ENCODE measurements around the gene ZFP62. TPM values are rescaled to one million over a fixed set of nuclear protein-coding genes. Genes with fewer than 3 reads are reported as not detected.

The ZFP62 gene
- total and polyA plus RNA-seq, 2 of the 4 experiments (the other 2 are of a cell fraction) = 8.2 to 20.3 TPM

- H3K36me3 ChIP-seq (ENCODE audit: control insufficient read depth, insufficient read depth, low read length) = peaks cover 7% of the 10 kb centered on the region; the same call in 1 of the 2 replicates
- dilution Hi-C loops (cut with HindIII; ENCODE audit: low sequenced_read_pairs, unreplicated experiment) = no loop called here
- ChIA-PET CTCF (no interaction called here), POLR2A (ENCODE audit: unreplicated experiment) (interaction anchor here (0.6 to 1.0 kb wide), 6 partner anchors 8 to 503 kb away, joined by 3 to 5 read pairs (median 4); no protein-coding TSS in a partner anchor)
- H4K8ac ChIP-seq (ENCODE audit: low read depth in 2 of 2, low read length in 2 of 2) = peak overlapping the region; percentile 98 to 100
- peak overlapping the region; percentile 97 for H2AK5ac ChIP-seq (ENCODE audit: low read depth, low read length)
- peak overlapping the region; percentile 100 for H3K4ac ChIP-seq (ENCODE audit: low read depth, low read length)
- H3K27me3 ChIP-seq (ENCODE audit: control insufficient read depth, insufficient read depth, low read length) = no peaks in the 10 kb centered on the region
- H2AFZ ChIP-seq (replicated peaks; ENCODE audit: low read length, poor library complexity) = peak overlapping the region; percentile 100
- peak; percentile 91 for ATAC-seq (ENCODE audit: low read depth)
- peak overlapping the region; percentile 83 for H2BK20ac ChIP-seq (ENCODE audit: low read depth, low read length)
- peaks cover 10% of the 10 kb centered on the region for H3K4me1 ChIP-seq (ENCODE audit: control insufficient read depth, insufficient read depth, low read length)
- peak overlapping the region; percentile 91 for H3K56ac ChIP-seq (ENCODE audit: extremely low read depth, insufficient read depth, low read length)
- 0% methylated on average over 6 of the region's 66 CpGs; no CpG with 5 or more reads in 1 of the 2 experiments for WGBS, 2 experiments (ENCODE audit: extremely low coverage in 2 of 2, insufficient read length in 1 of 2)
- in situ Hi-C loops (cut with MboI; ENCODE audit: low sequenced_read_pairs) = no loop called here
- peak overlapping the region; percentile 99 for H2AK9ac ChIP-seq (replicated peaks; ENCODE audit: low read depth, low read length, poor library complexity)
- no peaks in the 10 kb centered on the region for H3K9me3 ChIP-seq (ENCODE audit: control insufficient read depth, insufficient read depth, low read length)
- H3K9ac ChIP-seq (ENCODE audit: low read depth, low read length) = peak overlapping the region; percentile 93
- H2BK5ac ChIP-seq (ENCODE audit: low read depth, low read length, poor library complexity, severe bottlenecking) = peak overlapping the region; percentile 99
- H4K91ac ChIP-seq (ENCODE audit: insufficient read depth, low read depth, low read length) = peak overlapping the region; percentile 99
- peak overlapping the region; percentile 100 for H3K14ac ChIP-seq (replicated peaks; ENCODE audit: low read depth, low read length)
- no TSS peak for BruUV-seq (replicated peaks)
- intact Hi-C loops (cut with micrococcal nuclease) = loop anchor here (1.0 kb wide), 1 partner anchor 21 kb away; no protein-coding TSS in a partner anchor
- peak overlapping the region; percentile 99 for H3K27ac ChIP-seq (ENCODE audit: insufficient read depth, low read length)
- peak overlapping the region; percentile 79 for H3K4me2 ChIP-seq (ENCODE audit: low read depth, low read length)
- peak overlapping the region; percentile 92 for H3K23ac ChIP-seq (ENCODE audit: low read depth, low read length)
- H3K79me1 ChIP-seq (ENCODE audit: low read depth in 1 of 2, low read length in 2 of 2) = peaks cover 32 to 49% of the 10 kb centered on the region in 2 experiments
- H3K18ac ChIP-seq (ENCODE audit: low read depth, low read length) = peak overlapping the region; percentile 96
- peak overlapping the region; percentile 76; the same call in 1 of the 3 replicates for H2BK15ac ChIP-seq (ENCODE audit: low read depth, low read length)
- no peaks in the 10 kb centered on the region for H4K20me1 ChIP-seq (ENCODE audit: insufficient read depth, low read length)
- H2BK120ac ChIP-seq (ENCODE audit: low read depth, low read length) = peak overlapping the region; percentile 98
- H4K5ac ChIP-seq (ENCODE audit: low read depth, low read length) = peak overlapping the region; percentile 98
- H3K9me1 ChIP-seq (ENCODE audit: insufficient read depth, low read length) = peaks cover 17% of the 10 kb centered on the region
- DNase-seq = peak; percentile 90
- peak overlapping the region; percentile 84 for H3K4me3 ChIP-seq (ENCODE audit: insufficient read depth, low read depth, low read length)
- no peak for TF ChIP-seq RAD21 (IDR thresholded peaks at IDR 0.05; ENCODE audit: low read length)
- TF ChIP-seq ELK1 (IDR thresholded peaks at IDR 0.05; ENCODE audit: borderline replicate concordance, low read depth, low read length) = no peak
- TF ChIP-seq CTCF (conservative IDR thresholded peaks at IDR 0.05; ENCODE audit: low read depth, low read length) = no peak
- TF ChIP-seq MXI1 (IDR thresholded peaks at IDR 0.05; ENCODE audit: borderline replicate concordance, low read depth, low read length) = no peak; the same call in 1 of the 2 replicates
- no peak for TF ChIP-seq FOS (IDR thresholded peaks at IDR 0.05; ENCODE audit: low read depth, low read length)
- no peak for TF ChIP-seq CHD1 (IDR thresholded peaks at IDR 0.05; ENCODE audit: low read depth, low read length)
- peak; percentile 73 for TF ChIP-seq POLR2A (IDR thresholded peaks at IDR 0.05; ENCODE audit: low read depth, low read length)
- peak; percentile 75 for TF ChIP-seq RCOR1 (IDR thresholded peaks at IDR 0.05; ENCODE audit: insufficient replicate concordance, low read length)
- TF ChIP-seq USF2 (IDR thresholded peaks at IDR 0.05; ENCODE audit: low read depth, low read length) = no peak
- no peak for TF ChIP-seq SMC3 (IDR thresholded peaks at IDR 0.05; ENCODE audit: low read depth, low read length)
- TF ChIP-seq MAZ (IDR thresholded peaks at IDR 0.05; ENCODE audit: borderline replicate concordance, low read depth, low read length) = peak; percentile 79; the same call in 1 of the 2 replicates
- no peak for TF ChIP-seq RFX5 (IDR thresholded peaks at IDR 0.05; ENCODE audit: low read depth, low read length)
- no peak for TF ChIP-seq BHLHE40 (IDR thresholded peaks at IDR 0.05; ENCODE audit: low read depth, low read length)
- TF ChIP-seq MAFK (IDR thresholded peaks at IDR 0.05; ENCODE audit: low read depth, low read length) = no peak
Measured at GRCh38 chr5:180810210-180810958, 50.7 kb downstream of the ZFP62 start.

Data from IMR-90 (cell line).